HepG2 (cell line): ENCODE data around the gene GRM1. TPM values are rescaled to one million over a fixed set of nuclear protein-coding genes. Genes with fewer than 3 reads are reported as not detected.

ENCODE experiments used
- ATAC-seq: fragments of 200-7000 bp; cut with Tn5 transposase; 3 replicates; pipeline ENCODE4 v1.9.1; 2020; ENCODE audit warnings: mild to moderate bottlenecking, moderate library complexity
- BruUV-seq: library from RNA; stranded (reverse); fragments of 400-500 nt; replicated peaks from 2 replicates; lab custom pipeline; 2021; lab: Mats Ljungman, UMichigan
- CTCF ChIA-PET: fragments of 300-600 bp; formaldehyde crosslinking; extraction: SDS; loops from one replicate; lab custom pipeline; 2021; ENCODE audit warnings: low total read pairs, inconsistent platforms, low intra/inter-chr PET ratio; lab: Yijun Ruan, JAX
- POLR2A ChIA-PET: fragments of 350-600 bp; sonication (Branson Sonifier 250); formaldehyde crosslinking; loops from one replicate; lab custom pipeline; 2020; ENCODE audit warnings: antibody characterized with exemption, inconsistent platforms; lab: Yijun Ruan, JAX
- DNase-seq: peaks from one replicate; pipeline ENCODE4 v3.0.0-alpha.2; 2015; ENCODE audit warnings: low spot score
- FAIRE-seq: peaks from 3 replicates; lab custom pipeline; 2011; peaks lifted over from hg19 to GRCh38; lab: Jason Lieb, UNC
- H2AFZ ChIP-seq: one replicate; pipeline ENCODE4 v1.6.1; 2011; ENCODE audit warnings: low read length, inconsistent platforms
- H3K27ac ChIP-seq: fragments of 300-600 bp; 3 replicates; pipeline ENCODE4 v1.8.0; 2011; ENCODE audit warnings: mixed run types, mild to moderate bottlenecking, mixed read lengths, low read length, inconsistent platforms; ENCODE audit not compliant: insufficient read depth; ENCODE audit errors: extremely low read length
- H3K27me3 ChIP-seq, 2 experiments: fragments of 200-600 bp in 1 of 2; 2 replicates in 1 of 2; 3 replicates in 1 of 2; pipeline versions ENCODE4 v1.6.0 to v1.8.0; 2011; ENCODE audit warnings: low read length in 2 of 2, mild to moderate bottlenecking in 2 of 2, moderate library complexity in 2 of 2, inconsistent platforms in 1 of 2; ENCODE audit not compliant: insufficient read depth in 2 of 2, control insufficient read depth in 1 of 2
- H3K36me3 ChIP-seq, 2 experiments: fragments of 200-600 bp in 1 of 2; replicated peaks in 1 of 2; 2 replicates in 1 of 2; 3 replicates in 1 of 2; pipeline versions ENCODE4 v1.5.1 to v1.8.0; 2011; ENCODE audit warnings: low read length in 2 of 2, inconsistent platforms in 1 of 2; ENCODE audit not compliant: insufficient read depth in 2 of 2, control insufficient read depth in 1 of 2
- H3K4me1 ChIP-seq: 2 replicates; pipeline ENCODE4 v1.5.1; 2012; ENCODE audit warnings: low read length, inconsistent platforms; ENCODE audit not compliant: insufficient read depth
- H3K4me2 ChIP-seq: 2 replicates; pipeline ENCODE4 v1.6.0; 2011; ENCODE audit warnings: low read depth, low read length, inconsistent platforms
- H3K4me3 ChIP-seq, 3 experiments: fragments of 200-600 bp in 1 of 3; sonication (generic), shearing (Covaris generic) in 1 of 3; replicated peaks in 1 of 3; 2 replicates each; pipeline ENCODE4 v1.5.1; 2011 to 2016; ENCODE audit warnings: low read length in 3 of 3, inconsistent platforms in 2 of 3, low read depth in 2 of 3, mild to moderate bottlenecking in 2 of 3, control low read depth in 1 of 3, mixed read lengths in 1 of 3; ENCODE audit not compliant: insufficient read depth in 1 of 3
- H3K79me2 ChIP-seq: one replicate; pipeline ENCODE4 v1.6.1; 2011; ENCODE audit warnings: low read length, inconsistent platforms; ENCODE audit not compliant: insufficient read depth
- H3K9ac ChIP-seq: 2 replicates; pipeline ENCODE4 v1.6.0; 2011; ENCODE audit warnings: mild to moderate bottlenecking, low read depth, low read length, inconsistent platforms; ENCODE audit not compliant: insufficient read depth
- H3K9me3 ChIP-seq: 2 replicates; pipeline ENCODE4 v1.5.1; 2012; ENCODE audit warnings: mild to moderate bottlenecking, low read length
- H4K20me1 ChIP-seq: 2 replicates; pipeline ENCODE4 v1.6.0; 2011; ENCODE audit warnings: inconsistent platforms, mild to moderate bottlenecking, low read length, moderate library complexity; ENCODE audit not compliant: insufficient read depth
- CHD4 ChIP-seq: fragments of 200-600 bp; sonication (generic); IDR thresholded peaks from 2 replicates; pipeline ENCODE4 v1.7.0; 2017; ENCODE audit warnings: mild to moderate bottlenecking, low read length, borderline replicate concordance
- HOXD1 ChIP-seq: sonication (generic); formaldehyde crosslinking; IDR thresholded peaks from 2 replicates; pipeline ENCODE4 v1.5.0; 2020; ENCODE audit warnings: missing genetic modification reagents
- SIX4 ChIP-seq: sonication (generic); formaldehyde crosslinking; IDR thresholded peaks from 2 replicates; pipeline ENCODE4 v1.4.0; 2020; ENCODE audit warnings: missing genetic modification reagents
- ZBTB10 ChIP-seq: sonication (generic); formaldehyde crosslinking; IDR thresholded peaks from 2 replicates; pipeline ENCODE4 v1.4.0; 2020; ENCODE audit warnings: missing genetic modification reagents, borderline replicate concordance
- ZC3H4 ChIP-seq: sonication (generic); formaldehyde crosslinking; IDR thresholded peaks from 2 replicates; pipeline ENCODE4 v1.4.0; 2020; ENCODE audit warnings: missing genetic modification reagents, borderline replicate concordance
- ZNF280B ChIP-seq: sonication (generic); formaldehyde crosslinking; IDR thresholded peaks from 2 replicates; pipeline ENCODE4 v1.5.0; 2020; ENCODE audit warnings: missing genetic modification reagents, mild to moderate bottlenecking, borderline replicate concordance
- ZNF3 ChIP-seq: IDR thresholded peaks from 2 replicates; pipeline ENCODE4 v1.7.0; 2017; ENCODE audit warnings: inconsistent platforms
- ZNF343 ChIP-seq: sonication (generic); formaldehyde crosslinking; IDR thresholded peaks from 2 replicates; pipeline ENCODE4 v1.4.0; 2020; ENCODE audit warnings: mild to moderate bottlenecking, missing genetic modification reagents
- ZNF577 ChIP-seq: sonication (generic); formaldehyde crosslinking; IDR thresholded peaks from 2 replicates; pipeline ENCODE4 v1.4.0; 2020; ENCODE audit warnings: mild to moderate bottlenecking, low read depth, missing genetic modification reagents, borderline replicate concordance
- WGBS: methylation state at CpG from one replicate; pipeline ENCODE4 v1.1.6; 2017; ENCODE audit warnings: low lambda C conversion rate; 5-methylcytosine and 5-hydroxymethylcytosine counted together
- in situ Hi-C: cut with HindIII; loops from 2 replicates; pipeline ENCODE4 v1.10.0; 2017; ENCODE audit warnings: low pct_unique_long_range_greater_than_20kb; ENCODE audit not compliant: extremely low pct_ligation_motif_present
- intact Hi-C: fragments of 100-400 bp; cut with micrococcal nuclease; formaldehyde crosslinking; loops from one replicate; pipeline ENCODE4 v1.10.0; 2022; ENCODE audit not compliant: unreplicated experiment
- polyA plus RNA-seq, 8 experiments: library from polyadenylated mRNA; depleted of rRNA in 3 of 8; stranded (reverse) in 7 of 8; unstranded in 1 of 8; fragments of >200 nt; fragmentation: Illumina TruSeq in 4 of 8; extraction: Trizol in 4 of 8; gene quantifications; 2 replicates each; pipeline versions ENCODE4 v1.2.1 to v1.2.3, GENCODE V29; 2011 to 2016; ENCODE audit warnings: low read depth in 4 of 8, missing spikeins in 1 of 8, mixed read lengths in 1 of 8; ENCODE audit not compliant: insufficient read depth in 1 of 8
- total RNA-seq, 5 experiments: library from RNA; depleted of rRNA; stranded (reverse); fragments of >200 nt; fragmentation: Illumina TruSeq; extraction: Trizol; gene quantifications; 2 replicates each; pipeline ENCODE4 v1.2.3, GENCODE V29; 2016; ENCODE audit warnings: low read depth in 1 of 5

The GRM1 gene
- total and polyA plus RNA-seq, 2 of the 13 experiments (the other 11 are each of a cell fraction or from before 2014, with no cell fraction given), result 0.09 TPM; not detected in 1

- CTCF ChIA-PET, result no interaction called here
- Histone ChIP-seq H3K27ac (no peak overlapping the region), H4K20me1 (no peaks in the 10 kb centered on the region), H2AFZ (no peak overlapping the region), H3K79me2 (no peaks in the 10 kb centered on the region), H3K27me3 (no peaks in the 10 kb centered on the region), H3K9me3 (no peaks in the 10 kb centered on the region), H3K9ac (no peak overlapping the region), H3K4me2 (no peak overlapping the region), H3K4me3 (no peak overlapping the region), H3K4me1 (no peaks in the 10 kb centered on the region), H3K36me3 (no peaks in the 10 kb centered on the region)
- intact Hi-C loops, result no loop called here
- FAIRE-seq (no peak), ATAC-seq (no peak), DNase-seq (no peak)
- in situ Hi-C loops, result no loop called here
- 6% methylated on average over 2 of the region's 2 CpGs for WGBS
- POLR2A ChIA-PET, result no interaction called here
- TF ChIP-seq ZNF577, result no peak
- no peak for TF ChIP-seq HOXD1 (CRISPR knock-in tag)
- TF ChIP-seq ZNF280B (CRISPR knock-in tag), result no peak
- no peak for TF ChIP-seq ZNF343 (CRISPR knock-in tag)
- no peak for TF ChIP-seq ZNF3 (CRISPR knock-in tag)
- TF ChIP-seq ZBTB10, result no peak
- TF ChIP-seq SIX4 (CRISPR knock-in tag), result no peak
- no peak for TF ChIP-seq ZC3H4 (CRISPR knock-in tag)
- TF ChIP-seq CHD4, result no peak
- BruUV-seq, result no TSS peak
Measured at GRCh38 chr6:146047371-146047770, 18.5 kb downstream of the GRM1 start.
